IMR-90 (cell line): ENCODE data around the gene DPYD. TPM values are rescaled to one million over a fixed set of nuclear protein-coding genes. Genes with fewer than 3 reads are reported as not detected.

ENCODE experiments used
- ATAC-seq: fragments of 200-7000 bp; cut with Tn5 transposase; 2 replicates; pipeline ENCODE4 v1.9.1; 2020; ENCODE audit warnings: low read depth, mild to moderate bottlenecking, moderate library complexity
- BruUV-seq: library from RNA; stranded (reverse); fragments of 400-500 nt; replicated peaks from 2 replicates; lab custom pipeline; 2021; lab: Mats Ljungman, UMichigan
- CTCF ChIA-PET: fragments of 300-600 bp; formaldehyde crosslinking; extraction: SDS; loops from one replicate; lab custom pipeline; 2021; ENCODE audit warnings: antibody characterized with exemption; lab: Yijun Ruan, JAX
- POLR2A ChIA-PET: fragments of 300-600 bp; sonication (Branson Sonifier 250); formaldehyde crosslinking; loops from one replicate; lab custom pipeline; 2022; ENCODE audit warnings: antibody characterized with exemption; ENCODE audit not compliant: unreplicated experiment; lab: Charles Lee
- DNase-seq: peaks from one replicate; pipeline ENCODE4 v3.0.0; 2013
- H2AFZ ChIP-seq: replicated peaks from 2 replicates; pipeline ENCODE3; 2013; ENCODE audit warnings: low read length, mild to moderate bottlenecking; ENCODE audit not compliant: poor library complexity
- H2AK5ac ChIP-seq: 2 replicates; pipeline ENCODE4 v1.6.1; 2013; ENCODE audit warnings: low read depth, low read length, inconsistent platforms
- H2AK9ac ChIP-seq: replicated peaks from 2 replicates; pipeline ENCODE3; 2013; ENCODE audit warnings: mild to moderate bottlenecking, low read depth, low read length, moderate library complexity; ENCODE audit not compliant: poor library complexity
- H2BK120ac ChIP-seq: 2 replicates; pipeline ENCODE4 v1.6.1; 2013; ENCODE audit warnings: low read depth, low read length, inconsistent platforms
- H2BK15ac ChIP-seq: 3 replicates; pipeline ENCODE4 v1.6.1; 2013; ENCODE audit warnings: low read depth, low read length, inconsistent platforms
- H2BK20ac ChIP-seq: 2 replicates; pipeline ENCODE4 v1.6.1; 2013; ENCODE audit warnings: low read depth, mild to moderate bottlenecking, inconsistent platforms, low read length, moderate library complexity
- H2BK5ac ChIP-seq: 2 replicates; pipeline ENCODE4 v1.6.1; 2013; ENCODE audit warnings: mild to moderate bottlenecking, low read depth, low read length, inconsistent platforms; ENCODE audit not compliant: poor library complexity, severe bottlenecking
- H3K14ac ChIP-seq: replicated peaks from 2 replicates; pipeline ENCODE4 v1.6.1; 2013; ENCODE audit warnings: low read depth, low read length, inconsistent platforms
- H3K18ac ChIP-seq: 2 replicates; pipeline ENCODE4 v1.6.1; 2013; ENCODE audit warnings: low read depth, low read length, control low read depth
- H3K23ac ChIP-seq: 2 replicates; pipeline ENCODE4 v1.6.1; 2013; ENCODE audit warnings: low read depth, low read length, inconsistent platforms
- H3K27ac ChIP-seq: 2 replicates; pipeline ENCODE4 v1.5.1; 2013; ENCODE audit warnings: mild to moderate bottlenecking, control low read depth, low read length; ENCODE audit not compliant: insufficient read depth
- H3K27me3 ChIP-seq: 2 replicates; pipeline ENCODE4 v1.6.1; 2013; ENCODE audit warnings: low read length; ENCODE audit not compliant: control insufficient read depth, insufficient read depth
- H3K36me3 ChIP-seq: 2 replicates; pipeline ENCODE4 v1.6.1; 2013; ENCODE audit warnings: low read length, mixed read lengths; ENCODE audit not compliant: control insufficient read depth, insufficient read depth
- H3K4ac ChIP-seq: 2 replicates; pipeline ENCODE4 v1.6.1; 2013; ENCODE audit warnings: low read depth, low read length, inconsistent platforms
- H3K4me1 ChIP-seq: 2 replicates; pipeline ENCODE4 v1.6.1; 2013; ENCODE audit warnings: low read length, mixed read lengths; ENCODE audit not compliant: control insufficient read depth, insufficient read depth
- H3K4me2 ChIP-seq: 2 replicates; pipeline ENCODE4 v1.6.1; 2013; ENCODE audit warnings: low read depth, mild to moderate bottlenecking, control low read depth, low read length, moderate library complexity
- H3K4me3 ChIP-seq: 2 replicates; pipeline ENCODE4 v1.5.1; 2013; ENCODE audit warnings: low read depth, mild to moderate bottlenecking, control low read depth, low read length, moderate library complexity; ENCODE audit not compliant: insufficient read depth
- H3K56ac ChIP-seq: 2 replicates; pipeline ENCODE4 v1.6.1; 2013; ENCODE audit warnings: low read length, inconsistent platforms; ENCODE audit not compliant: insufficient read depth; ENCODE audit errors: extremely low read depth
- H3K79me1 ChIP-seq, 2 experiments: 2 replicates each; pipeline ENCODE4 v1.6.1; 2013; ENCODE audit warnings: low read length in 2 of 2, inconsistent platforms in 1 of 2, low read depth in 1 of 2
- H3K9ac ChIP-seq: 2 replicates; pipeline ENCODE4 v1.6.1; 2013; ENCODE audit warnings: low read depth, low read length, control low read depth
- H3K9me1 ChIP-seq: 2 replicates; pipeline ENCODE4 v1.6.1; 2013; ENCODE audit warnings: low read length, inconsistent platforms; ENCODE audit not compliant: insufficient read depth
- H3K9me3 ChIP-seq: 2 replicates; pipeline ENCODE4 v1.6.1; 2013; ENCODE audit warnings: low read length; ENCODE audit not compliant: control insufficient read depth, insufficient read depth
- H4K20me1 ChIP-seq: 2 replicates; pipeline ENCODE4 v1.6.1; 2013; ENCODE audit warnings: low read length, inconsistent platforms; ENCODE audit not compliant: insufficient read depth
- H4K5ac ChIP-seq: 2 replicates; pipeline ENCODE4 v1.6.1; 2013; ENCODE audit warnings: mild to moderate bottlenecking, low read depth, low read length, control low read depth
- H4K8ac ChIP-seq, 2 experiments: 2 replicates each; pipeline ENCODE4 v1.6.1; 2013; ENCODE audit warnings: low read depth in 2 of 2, low read length in 2 of 2, control low read depth in 1 of 2, inconsistent platforms in 1 of 2
- H4K91ac ChIP-seq: 2 replicates; pipeline ENCODE4 v1.6.1; 2013; ENCODE audit warnings: low read depth, low read length, inconsistent platforms; ENCODE audit not compliant: insufficient read depth
- CEBPB ChIP-seq: IDR thresholded peaks from 2 replicates; pipeline ENCODE4 v1.6.1; 2012; ENCODE audit warnings: low read depth, low read length, improper control_type of control experiment
- MAZ ChIP-seq: IDR thresholded peaks from 2 replicates; pipeline ENCODE4 v1.6.1; 2012; ENCODE audit warnings: low read depth, mild to moderate bottlenecking, low read length, improper control_type of control experiment, moderate library complexity, borderline replicate concordance
- NFE2L2 ChIP-seq: fragments of 150-350 bp; IDR thresholded peaks from 2 replicates; pipeline ENCODE4 v1.6.1; 2016; ENCODE audit warnings: low read depth, mild to moderate bottlenecking, low read length
- SMC3 ChIP-seq: fragments of 150-350 bp; IDR thresholded peaks from 2 replicates; pipeline ENCODE4 v1.6.1; 2016; ENCODE audit warnings: low read depth, mild to moderate bottlenecking, antibody characterized with exemption, low read length, moderate library complexity
- WGBS, 2 experiments: methylation state at CpG; one replicate each; pipeline versions ENCODE4 v1.1.5 to v1.1.7; 2013; ENCODE audit warnings: missing lambda C conversion rate in 2 of 2; ENCODE audit not compliant: insufficient read length in 1 of 2; ENCODE audit errors: extremely low coverage in 2 of 2; 5-methylcytosine and 5-hydroxymethylcytosine counted together
- dilution Hi-C: fragments of 300-500 bp; cut with HindIII; formaldehyde crosslinking; loops from one replicate; pipeline ENCODE4 v1.14.3; 2018; ENCODE audit warnings: low sequenced_read_pairs; ENCODE audit not compliant: unreplicated experiment
- in situ Hi-C: fragments of 300-500 bp; cut with MboI; formaldehyde crosslinking; loops from 3 replicates; pipeline ENCODE4 v1.14.3; 2019; ENCODE audit warnings: low sequenced_read_pairs, inconsistent platforms, mixed read lengths
- intact Hi-C: fragments of 100-400 bp; cut with micrococcal nuclease; formaldehyde crosslinking; loops from 2 replicates; pipeline ENCODE4 v1.10.0; 2022
- polyA plus RNA-seq, 3 experiments: library from polyadenylated mRNA; depleted of rRNA; stranded (reverse); fragments of >200 nt; gene quantifications; 2 replicates each; pipeline ENCODE4 v1.2.3, GENCODE V29; 2012; ENCODE audit warnings: low replicate concordance in 1 of 3
- total RNA-seq: library from RNA; depleted of rRNA; stranded (reverse); fragments of >200 nt; gene quantifications from 2 replicates; pipeline ENCODE4 v1.2.3, GENCODE V29; 2012
- TF ChIP-seq, protein P1 (sequence below): conservative IDR thresholded peaks from 2 replicates; pipeline ENCODE4 v1.5.1; 2012; ENCODE audit warnings: mild to moderate bottlenecking, low read depth, low read length, improper control_type of control experiment
- TF ChIP-seq, protein P2 (sequence below): fragments of 150-350 bp; IDR thresholded peaks from 2 replicates; pipeline ENCODE4 v1.6.1; 2016; ENCODE audit warnings: low read depth, mild to moderate bottlenecking, low read length, moderate library complexity, borderline replicate concordance

The DPYD gene
- total and polyA plus RNA-seq, 2 of the 4 experiments (the other 2 are of a cell fraction) = 9.3 to 47.3 TPM

DNA sequence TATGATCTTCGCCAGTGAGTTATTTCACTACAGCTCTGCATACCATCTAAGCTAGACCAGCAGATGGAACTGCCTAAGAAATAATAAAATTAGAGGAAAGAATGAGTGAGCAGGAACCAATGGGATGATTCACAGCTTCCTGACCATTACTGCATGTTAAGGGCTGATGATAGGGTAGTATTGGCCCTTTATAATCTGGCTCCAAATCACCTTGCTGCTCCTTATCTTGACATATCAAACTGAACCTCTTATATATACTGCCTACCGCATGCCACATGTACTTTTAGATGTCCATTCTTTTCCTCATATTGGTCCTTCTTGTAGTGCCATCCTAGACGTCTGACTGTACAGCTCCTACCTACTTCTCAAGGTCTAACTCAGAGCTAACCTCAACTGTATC is 524.4 kb downstream of the DPYD start:
- no peak overlapping the region for H2BK15ac ChIP-seq
- no peak overlapping the region for H3K4me3 ChIP-seq
- H3K9ac ChIP-seq = no peak overlapping the region
- no peaks in the 10 kb centered on the region for H3K9me3 ChIP-seq
- ChIA-PET POLR2A (no interaction called here), CTCF (no interaction called here)
- ATAC-seq = peak; percentile 87
- H3K23ac ChIP-seq = no peak overlapping the region
- no peak overlapping the region for H2BK120ac ChIP-seq
- dilution Hi-C loops (no loop called here), intact Hi-C loops (no loop called here), in situ Hi-C loops (no loop called here)
- peak; percentile 62 for DNase-seq
- no peak overlapping the region for H2BK20ac ChIP-seq
- H3K56ac ChIP-seq = no peak overlapping the region
- H3K79me1 ChIP-seq = no peaks in the 10 kb centered on the region
- H3K36me3 ChIP-seq = no peaks in the 10 kb centered on the region
- H3K14ac ChIP-seq = no peak overlapping the region
- H2AK9ac ChIP-seq = no peak overlapping the region
- H3K27ac ChIP-seq = no peak overlapping the region
- no peak overlapping the region for H2BK5ac ChIP-seq
- no peak overlapping the region for H3K18ac ChIP-seq
- no peak overlapping the region for H3K4me2 ChIP-seq
- H4K91ac ChIP-seq = no peak overlapping the region
- H4K20me1 ChIP-seq = no peaks in the 10 kb centered on the region
- H2AFZ ChIP-seq = no peak overlapping the region
- no peaks in the 10 kb centered on the region for H3K4me1 ChIP-seq
- no peak for TF ChIP-seq NFE2L2
- TF ChIP-seq, protein P1, sequence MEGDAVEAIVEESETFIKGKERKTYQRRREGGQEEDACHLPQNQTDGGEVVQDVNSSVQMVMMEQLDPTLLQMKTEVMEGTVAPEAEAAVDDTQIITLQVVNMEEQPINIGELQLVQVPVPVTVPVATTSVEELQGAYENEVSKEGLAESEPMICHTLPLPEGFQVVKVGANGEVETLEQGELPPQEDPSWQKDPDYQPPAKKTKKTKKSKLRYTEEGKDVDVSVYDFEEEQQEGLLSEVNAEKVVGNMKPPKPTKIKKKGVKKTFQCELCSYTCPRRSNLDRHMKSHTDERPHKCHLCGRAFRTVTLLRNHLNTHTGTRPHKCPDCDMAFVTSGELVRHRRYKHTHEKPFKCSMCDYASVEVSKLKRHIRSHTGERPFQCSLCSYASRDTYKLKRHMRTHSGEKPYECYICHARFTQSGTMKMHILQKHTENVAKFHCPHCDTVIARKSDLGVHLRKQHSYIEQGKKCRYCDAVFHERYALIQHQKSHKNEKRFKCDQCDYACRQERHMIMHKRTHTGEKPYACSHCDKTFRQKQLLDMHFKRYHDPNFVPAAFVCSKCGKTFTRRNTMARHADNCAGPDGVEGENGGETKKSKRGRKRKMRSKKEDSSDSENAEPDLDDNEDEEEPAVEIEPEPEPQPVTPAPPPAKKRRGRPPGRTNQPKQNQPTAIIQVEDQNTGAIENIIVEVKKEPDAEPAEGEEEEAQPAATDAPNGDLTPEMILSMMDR = no peak
- TF ChIP-seq, protein P2, sequence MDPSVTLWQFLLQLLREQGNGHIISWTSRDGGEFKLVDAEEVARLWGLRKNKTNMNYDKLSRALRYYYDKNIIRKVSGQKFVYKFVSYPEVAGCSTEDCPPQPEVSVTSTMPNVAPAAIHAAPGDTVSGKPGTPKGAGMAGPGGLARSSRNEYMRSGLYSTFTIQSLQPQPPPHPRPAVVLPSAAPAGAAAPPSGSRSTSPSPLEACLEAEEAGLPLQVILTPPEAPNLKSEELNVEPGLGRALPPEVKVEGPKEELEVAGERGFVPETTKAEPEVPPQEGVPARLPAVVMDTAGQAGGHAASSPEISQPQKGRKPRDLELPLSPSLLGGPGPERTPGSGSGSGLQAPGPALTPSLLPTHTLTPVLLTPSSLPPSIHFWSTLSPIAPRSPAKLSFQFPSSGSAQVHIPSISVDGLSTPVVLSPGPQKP = no peak
- TF ChIP-seq MAZ = no peak
- TF ChIP-seq CEBPB = no peak
- TF ChIP-seq SMC3 = no peak
- no TSS peak for BruUV-seq
- H4K5ac ChIP-seq = no peak overlapping the region
- peaks cover 3% of the 10 kb centered on the region; the same call in 1 of the 2 replicates for H3K9me1 ChIP-seq
- H3K4ac ChIP-seq = no peak overlapping the region
- H2AK5ac ChIP-seq = no peak overlapping the region
- H4K8ac ChIP-seq = no peak overlapping the region
- no peaks in the 10 kb centered on the region for H3K27me3 ChIP-seq
- WGBS, 2 experiments = no CpG with 5 or more reads among the region's 3 CpGs
